HepG2 (cell line): ENCODE results near the gene PRCD. TPM values are rescaled to one million over a fixed set of nuclear protein-coding genes. Genes with fewer than 3 reads are reported as not detected.

Experiments
- ATAC-seq: fragments of 200-7000 bp; cut with Tn5 transposase; 3 replicates; pipeline ENCODE4 v1.9.1; 2020; ENCODE audit warnings: mild to moderate bottlenecking, moderate library complexity
- BruUV-seq: library from RNA; stranded (reverse); fragments of 400-500 nt; replicated peaks from 2 replicates; lab custom pipeline; 2021; lab: Mats Ljungman, UMichigan
- CTCF ChIA-PET: fragments of 300-600 bp; formaldehyde crosslinking; extraction: SDS; loops from one replicate; lab custom pipeline; 2021; ENCODE audit warnings: low total read pairs, inconsistent platforms, low intra/inter-chr PET ratio; lab: Yijun Ruan, JAX
- POLR2A ChIA-PET: fragments of 350-600 bp; sonication (Branson Sonifier 250); formaldehyde crosslinking; loops from one replicate; lab custom pipeline; 2020; ENCODE audit warnings: antibody characterized with exemption, inconsistent platforms; lab: Yijun Ruan, JAX
- DNase-seq: peaks from one replicate; pipeline ENCODE4 v3.0.0-alpha.2; 2015; ENCODE audit warnings: low spot score
- FAIRE-seq: peaks from 3 replicates; lab custom pipeline; 2011; peaks lifted over from hg19 to GRCh38; lab: Jason Lieb, UNC
- H2AFZ ChIP-seq: one replicate; pipeline ENCODE4 v1.6.1; 2011; ENCODE audit warnings: low read length, inconsistent platforms
- H3K27ac ChIP-seq: fragments of 300-600 bp; 3 replicates; pipeline ENCODE4 v1.8.0; 2011; ENCODE audit warnings: mixed run types, mild to moderate bottlenecking, mixed read lengths, low read length, inconsistent platforms; ENCODE audit not compliant: insufficient read depth; ENCODE audit errors: extremely low read length
- H3K27me3 ChIP-seq, 2 experiments: fragments of 200-600 bp in 1 of 2; 2 replicates in 1 of 2; 3 replicates in 1 of 2; pipeline versions ENCODE4 v1.6.0 to v1.8.0; 2011; ENCODE audit warnings: low read length in 2 of 2, mild to moderate bottlenecking in 2 of 2, moderate library complexity in 2 of 2, inconsistent platforms in 1 of 2; ENCODE audit not compliant: insufficient read depth in 2 of 2, control insufficient read depth in 1 of 2
- H3K36me3 ChIP-seq, 2 experiments: fragments of 200-600 bp in 1 of 2; replicated peaks in 1 of 2; 2 replicates in 1 of 2; 3 replicates in 1 of 2; pipeline versions ENCODE4 v1.5.1 to v1.8.0; 2011; ENCODE audit warnings: low read length in 2 of 2, inconsistent platforms in 1 of 2; ENCODE audit not compliant: insufficient read depth in 2 of 2, control insufficient read depth in 1 of 2
- H3K4me1 ChIP-seq: 2 replicates; pipeline ENCODE4 v1.5.1; 2012; ENCODE audit warnings: low read length, inconsistent platforms; ENCODE audit not compliant: insufficient read depth
- H3K4me2 ChIP-seq: 2 replicates; pipeline ENCODE4 v1.6.0; 2011; ENCODE audit warnings: low read depth, low read length, inconsistent platforms
- H3K4me3 ChIP-seq, 3 experiments: fragments of 200-600 bp in 1 of 3; sonication (generic), shearing (Covaris generic) in 1 of 3; replicated peaks in 1 of 3; 2 replicates each; pipeline ENCODE4 v1.5.1; 2011 to 2016; ENCODE audit warnings: low read length in 3 of 3, inconsistent platforms in 2 of 3, low read depth in 2 of 3, mild to moderate bottlenecking in 2 of 3, control low read depth in 1 of 3, mixed read lengths in 1 of 3; ENCODE audit not compliant: insufficient read depth in 1 of 3
- H3K79me2 ChIP-seq: one replicate; pipeline ENCODE4 v1.6.1; 2011; ENCODE audit warnings: low read length, inconsistent platforms; ENCODE audit not compliant: insufficient read depth
- H3K9ac ChIP-seq: 2 replicates; pipeline ENCODE4 v1.6.0; 2011; ENCODE audit warnings: mild to moderate bottlenecking, low read depth, low read length, inconsistent platforms; ENCODE audit not compliant: insufficient read depth
- H3K9me3 ChIP-seq: 2 replicates; pipeline ENCODE4 v1.5.1; 2012; ENCODE audit warnings: mild to moderate bottlenecking, low read length
- H4K20me1 ChIP-seq: 2 replicates; pipeline ENCODE4 v1.6.0; 2011; ENCODE audit warnings: inconsistent platforms, mild to moderate bottlenecking, low read length, moderate library complexity; ENCODE audit not compliant: insufficient read depth
- ADNP ChIP-seq: sonication (generic); formaldehyde crosslinking; IDR thresholded peaks from 2 replicates; pipeline ENCODE4 v1.4.0; 2020; ENCODE audit warnings: missing genetic modification reagents
- ELF3 ChIP-seq: IDR thresholded peaks from 2 replicates; pipeline ENCODE4 v1.6.1; 2016; ENCODE audit warnings: missing genetic modification reagents, missing compliant biosample characterization
- FOXP4 ChIP-seq: sonication (generic); formaldehyde crosslinking; IDR thresholded peaks from 2 replicates; pipeline ENCODE4 v1.4.0; 2020; ENCODE audit warnings: missing genetic modification reagents
- GATAD1 ChIP-seq: IDR thresholded peaks from 2 replicates; pipeline ENCODE4 v1.6.1; 2016; ENCODE audit warnings: missing genetic modification reagents, missing compliant biosample characterization
- MED13 ChIP-seq: sonication (generic); formaldehyde crosslinking; IDR thresholded peaks from 2 replicates; pipeline ENCODE4 v1.5.0; 2020; ENCODE audit warnings: missing genetic modification reagents
- NR0B2 ChIP-seq: sonication (generic); formaldehyde crosslinking; IDR thresholded peaks from 2 replicates; pipeline ENCODE4 v1.4.0; 2020; ENCODE audit warnings: mild to moderate bottlenecking, missing genetic modification reagents
- RBAK ChIP-seq: sonication (generic); formaldehyde crosslinking; IDR thresholded peaks from 2 replicates; pipeline ENCODE4 v1.5.1; 2020; ENCODE audit warnings: mild to moderate bottlenecking, missing genetic modification reagents
- SMAD1 ChIP-seq: sonication (generic); formaldehyde crosslinking; IDR thresholded peaks from 2 replicates; pipeline ENCODE4 v1.4.0; 2020; ENCODE audit warnings: missing genetic modification reagents, low read depth, mild to moderate bottlenecking, borderline replicate concordance
- ZBTB33 ChIP-seq: sonication (generic); formaldehyde crosslinking; IDR thresholded peaks from 2 replicates; pipeline ENCODE4 v1.4.0; 2020; ENCODE audit warnings: missing genetic modification reagents
- ZNF501 ChIP-seq: sonication (generic); formaldehyde crosslinking; IDR thresholded peaks from 2 replicates; pipeline ENCODE4 v1.5.1; 2020; ENCODE audit warnings: mild to moderate bottlenecking, moderate library complexity, missing genetic modification reagents
- ZNF687 ChIP-seq: sonication (generic); formaldehyde crosslinking; IDR thresholded peaks from 2 replicates; pipeline ENCODE4 v1.5.1; 2020; ENCODE audit warnings: mild to moderate bottlenecking, missing genetic modification reagents, moderate library complexity
- ZNF782 ChIP-seq: sonication (generic); formaldehyde crosslinking; IDR thresholded peaks from 2 replicates; pipeline ENCODE4 v1.4.0; 2020; ENCODE audit warnings: missing genetic modification reagents, mild to moderate bottlenecking, borderline replicate concordance
- WGBS: methylation state at CpG from one replicate; pipeline ENCODE4 v1.1.6; 2017; ENCODE audit warnings: low lambda C conversion rate; 5-methylcytosine and 5-hydroxymethylcytosine counted together
- in situ Hi-C: cut with HindIII; loops from 2 replicates; pipeline ENCODE4 v1.10.0; 2017; ENCODE audit warnings: low pct_unique_long_range_greater_than_20kb; ENCODE audit not compliant: extremely low pct_ligation_motif_present
- intact Hi-C: fragments of 100-400 bp; cut with micrococcal nuclease; formaldehyde crosslinking; loops from one replicate; pipeline ENCODE4 v1.10.0; 2022; ENCODE audit not compliant: unreplicated experiment
- polyA plus RNA-seq, 8 experiments: library from polyadenylated mRNA; depleted of rRNA in 3 of 8; stranded (reverse) in 7 of 8; unstranded in 1 of 8; fragments of >200 nt; fragmentation: Illumina TruSeq in 4 of 8; extraction: Trizol in 4 of 8; gene quantifications; 2 replicates each; pipeline versions ENCODE4 v1.2.1 to v1.2.3, GENCODE V29; 2011 to 2016; ENCODE audit warnings: low read depth in 4 of 8, missing spikeins in 1 of 8, mixed read lengths in 1 of 8; ENCODE audit not compliant: insufficient read depth in 1 of 8
- total RNA-seq, 5 experiments: library from RNA; depleted of rRNA; stranded (reverse); fragments of >200 nt; fragmentation: Illumina TruSeq; extraction: Trizol; gene quantifications; 2 replicates each; pipeline ENCODE4 v1.2.3, GENCODE V29; 2016; ENCODE audit warnings: low read depth in 1 of 5

PRCD gene
- total and polyA plus RNA-seq, 2 of the 13 experiments (the other 11 are each of a cell fraction or from before 2014, with no cell fraction given): 0.51 TPM; not detected in 1

- Histone ChIP-seq H3K9ac (no peak overlapping the region), H3K4me2 (0 out of 2 replicates have a peak overlapping the region, but pooled peaks have one; percentile 81), H3K4me1 (peaks cover 79% of the 10 kb centered on the region), H3K79me2 (no peaks in the 10 kb centered on the region), H3K27ac (no peak overlapping the region), H4K20me1 (peaks cover 15% of the 10 kb centered on the region; the same call in 1 of the 2 replicates), H3K36me3 (peaks cover 0 to 2% of the 10 kb centered on the region in 2 experiments; a peak in 1 of 5 replicates), H2AFZ (no peak overlapping the region), H3K4me3 (no peak overlapping the region), H3K27me3 (no peaks in the 10 kb centered on the region), H3K9me3 (no peaks in the 10 kb centered on the region)
- no TSS peak for BruUV-seq
- ChIA-PET CTCF (interaction anchor here (2.5 kb wide), 1 partner anchor 53 kb away, joined by 10 read pairs; no protein-coding TSS in a partner anchor), POLR2A (interaction anchor here (0.8 to 6.8 kb wide), 8 partner anchors 13 to 101 kb away, joined by 3 to 129 read pairs (median 4); partner anchors contain the start of gene ST6GALNAC2)
- DNase-seq (peak; percentile 50), FAIRE-seq (peak; percentile 52), ATAC-seq (peak; percentile 4)
- WGBS: 28% methylated on average over 13 of the region's 13 CpGs
- intact Hi-C loops: loop anchor here (2.0 kb wide), 1 partner anchor 16 kb away; no protein-coding TSS in a partner anchor
- in situ Hi-C loops: no loop called here
- TF ChIP-seq ZBTB33 (CRISPR knock-in tag): no peak; the same call in 1 of the 2 replicates
- 0 out of 2 replicates have a peak, but pooled peaks have one; percentile 20 for TF ChIP-seq ZNF501 (CRISPR knock-in tag)
- no peak for TF ChIP-seq FOXP4 (CRISPR knock-in tag)
- no peak for TF ChIP-seq SMAD1 (CRISPR knock-in tag)
- no peak for TF ChIP-seq NR0B2 (CRISPR knock-in tag)
- TF ChIP-seq ELF3 (CRISPR knock-in tag): no peak
- TF ChIP-seq RBAK (CRISPR knock-in tag): peak; percentile 96
- TF ChIP-seq MED13 (CRISPR knock-in tag): no peak
- 0 out of 2 replicates have a peak, but pooled peaks have one; percentile 48 for TF ChIP-seq ADNP (CRISPR knock-in tag)
- TF ChIP-seq ZNF687 (CRISPR knock-in tag): no peak
- peak; percentile 15; the same call in 1 of the 2 replicates for TF ChIP-seq GATAD1
- TF ChIP-seq ZNF782: no peak
These were observed 31.1 kb downstream of the PRCD start for GRCh38 chr17:76570877-76571471.
